Measurements from ENCODE around the gene KHDC1L. TPM values are rescaled to one million over a fixed set of nuclear protein-coding genes. Genes with fewer than 3 reads are reported as not detected.
A peak's percentile ranks its signal among the peaks of the same experiment; 100 is the strongest.
"Not testable (repeated sequence)": the region's sequence is repeated elsewhere in the genome, so short reads cannot be mapped to it uniquely, and the experiment has no call there.

KHDC1L gene
- total RNA-seq, 1 donor from 2014 or later: not detected

GRCh38 chr6:73194744-73195143 lies 30.6 kb downstream of the KHDC1L start:
- Mint-ChIP-seq H3K4me1 (ENCODE audit: unreplicated experiment) (no peaks in the 10 kb centered on the region), H3K36me3 (ENCODE audit: unreplicated experiment) (no peaks in the 10 kb centered on the region), H3K4me3 (ENCODE audit: unreplicated experiment) (no peak overlapping the region), H3K27ac (ENCODE audit: unreplicated experiment) (no peak overlapping the region), H3K27me3 (ENCODE audit: unreplicated experiment) (no peaks in the 10 kb centered on the region), H3K9me3 (ENCODE audit: unreplicated experiment) (no peaks in the 10 kb centered on the region)
- TF ChIP-seq CTCF (IDR thresholded peaks at IDR 0.05): no peak
- no peak for DNase-seq (ENCODE audit: extremely low spot score, unreplicated experiment)

GRCh38 chr6:73193302-73193701 lies 32.0 kb downstream of the KHDC1L start:
- not testable (repeated sequence) for H3K36me3 Mint-ChIP-seq (ENCODE audit: unreplicated experiment); H3K4me3 Mint-ChIP-seq (ENCODE audit: unreplicated experiment); H3K27me3 Mint-ChIP-seq (ENCODE audit: unreplicated experiment); H3K9me3 Mint-ChIP-seq (ENCODE audit: unreplicated experiment); H3K27ac Mint-ChIP-seq (ENCODE audit: unreplicated experiment); DNase-seq (ENCODE audit: extremely low spot score, unreplicated experiment); H3K4me1 Mint-ChIP-seq (ENCODE audit: unreplicated experiment)

DNA sequence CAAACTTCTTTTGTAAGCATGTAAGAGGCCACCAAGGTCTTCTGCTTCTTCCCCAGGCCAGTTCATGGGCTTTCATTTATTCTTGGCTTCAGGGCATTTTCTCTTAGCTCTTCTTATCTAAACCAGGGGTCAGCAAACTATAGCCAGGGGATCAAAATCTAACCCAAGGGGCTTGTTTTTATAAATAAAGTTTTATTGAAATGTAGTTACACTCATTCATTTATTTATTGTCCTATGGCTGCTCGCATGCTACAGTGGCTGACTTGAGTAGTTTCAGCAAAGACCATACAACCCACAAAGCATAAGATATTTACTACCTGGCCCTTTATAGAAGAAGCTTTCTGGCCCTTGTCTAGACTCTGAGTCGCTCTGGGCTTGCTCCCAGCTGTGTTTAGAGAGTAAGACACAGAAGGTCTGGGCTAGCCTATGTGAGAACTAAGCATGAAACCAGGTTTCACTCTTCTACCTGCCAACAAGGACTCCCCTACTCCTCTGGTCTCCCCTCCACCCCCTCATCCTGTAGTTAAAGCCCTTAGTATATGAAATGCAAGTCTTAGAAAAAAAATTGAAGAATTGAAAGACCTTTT lies 43.2 kb downstream of the KHDC1L start:
- no peak for TF ChIP-seq CTCF (IDR thresholded peaks at IDR 0.05)
- Mint-ChIP-seq H3K4me1 (ENCODE audit: unreplicated experiment) (peaks cover 6% of the 10 kb centered on the region), H3K4me3 (ENCODE audit: unreplicated experiment) (no peak overlapping the region), H3K36me3 (ENCODE audit: unreplicated experiment) (no peaks in the 10 kb centered on the region), H3K27me3 (ENCODE audit: unreplicated experiment) (no peaks in the 10 kb centered on the region), H3K9me3 (ENCODE audit: unreplicated experiment) (no peaks in the 10 kb centered on the region), H3K27ac (ENCODE audit: unreplicated experiment) (no peak overlapping the region)
- no peak for DNase-seq (ENCODE audit: extremely low spot score, unreplicated experiment)

DNA sequence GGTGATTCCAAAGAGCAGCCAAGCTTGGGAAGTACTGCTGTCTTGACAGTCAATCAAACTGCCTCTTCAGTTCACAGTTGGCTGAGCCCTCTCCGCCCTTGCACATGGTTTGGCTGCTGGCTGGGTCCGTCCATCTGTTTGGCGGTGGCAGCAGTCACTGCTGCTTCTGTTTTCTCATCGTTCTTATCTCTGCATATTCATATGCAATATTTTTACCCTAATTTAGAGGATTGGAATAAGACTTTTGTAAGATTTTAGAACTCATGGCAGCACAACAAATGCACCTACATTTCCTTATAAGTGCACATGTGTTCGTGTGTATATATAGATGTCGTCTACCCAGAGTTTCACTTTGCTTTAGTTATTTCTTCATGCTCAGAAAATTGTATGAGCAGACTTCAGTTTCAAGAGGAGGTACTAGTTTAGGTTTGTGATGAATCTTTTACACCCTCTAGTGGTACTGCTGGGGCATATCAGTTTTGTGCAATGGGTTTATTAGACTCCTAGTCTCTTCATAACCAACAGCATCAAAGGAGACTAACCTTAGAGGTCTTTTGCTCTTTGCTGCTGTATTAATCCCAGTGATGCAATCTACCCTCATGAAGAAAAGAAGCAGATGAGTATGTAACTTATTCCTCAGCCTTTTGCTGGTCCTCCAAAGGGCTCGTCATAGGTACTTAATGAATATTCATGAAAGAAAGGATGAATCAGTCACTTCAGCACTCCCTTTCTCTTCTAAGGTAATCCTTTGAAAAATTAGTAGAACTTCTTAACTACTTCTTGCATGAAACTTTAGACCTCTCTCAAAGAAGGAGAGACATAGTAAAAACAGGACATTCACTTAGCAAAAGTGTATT lies 44.3 kb downstream of the KHDC1L start:
- no peaks in the 10 kb centered on the region for H3K9me3 Mint-ChIP-seq (ENCODE audit: unreplicated experiment)
- H3K4me1 Mint-ChIP-seq (ENCODE audit: unreplicated experiment): peaks cover 6% of the 10 kb centered on the region
- TF ChIP-seq CTCF (IDR thresholded peaks at IDR 0.05): peak; percentile 84
- no peak for DNase-seq (ENCODE audit: extremely low spot score, unreplicated experiment)
- H3K4me3 Mint-ChIP-seq (ENCODE audit: unreplicated experiment): peak overlapping the region; percentile 65
- H3K27ac Mint-ChIP-seq (ENCODE audit: unreplicated experiment): peak overlapping the region; percentile 19
- H3K27me3 Mint-ChIP-seq (ENCODE audit: unreplicated experiment): no peaks in the 10 kb centered on the region
- H3K36me3 Mint-ChIP-seq (ENCODE audit: unreplicated experiment): no peaks in the 10 kb centered on the region

- Mint-ChIP-seq H3K4me3 (ENCODE audit: unreplicated experiment) (peak overlapping the region; percentile 65), H3K27ac (ENCODE audit: unreplicated experiment) (no peak overlapping the region), H3K4me1 (ENCODE audit: unreplicated experiment) (peaks cover 6% of the 10 kb centered on the region), H3K27me3 (ENCODE audit: unreplicated experiment) (no peaks in the 10 kb centered on the region), H3K36me3 (ENCODE audit: unreplicated experiment) (no peaks in the 10 kb centered on the region), H3K9me3 (ENCODE audit: unreplicated experiment) (no peaks in the 10 kb centered on the region)
- no peak for TF ChIP-seq CTCF (IDR thresholded peaks at IDR 0.05)
- DNase-seq (ENCODE audit: extremely low spot score, unreplicated experiment): no peak
Observed at GRCh38 chr6:73180076-73180738, 45.1 kb downstream of the KHDC1L start.

Data from osteocyte (in vitro differentiated cells).